Fibroblast of skin of scalp (primary cell): ENCODE data around the gene GPX1.
A peak's percentile ranks its signal among the peaks of the same experiment; 100 is the strongest.
"Not testable (repeated sequence)": the region's sequence is repeated elsewhere in the genome, so short reads cannot be mapped to it uniquely, and the experiment has no call there.

Source experiments
- DNase-seq: peaks from one replicate; pipeline ENCODE4 v3.0.0-alpha.2; 2013

GPX1 gene

GRCh38 chr3:49357443-49358216 lies 523 bp downstream of the GPX1 start:
- peak; percentile 93 for DNase-seq

- DNase-seq: not testable (repeated sequence)
Measured at GRCh38 chr3:49357095-49357442, 1.1 kb downstream of the GPX1 start.

GRCh38 chr3:49352890-49353421 lies 5.2 kb downstream of the GPX1 start:
- peak; percentile 14 for DNase-seq

GRCh38 chr3:49352281-49352680 lies 5.9 kb downstream of the GPX1 start:
- no peak for DNase-seq

GRCh38 chr3:49351521-49352011 lies 6.6 kb downstream of the GPX1 start:
- DNase-seq: peak; percentile 88

- no peak for DNase-seq
Measured at GRCh38 chr3:49349348-49350114, 8.6 kb downstream of the GPX1 start.

- DNase-seq: not testable (repeated sequence)
Measured at GRCh38 chr3:49348361-49348760, 9.8 kb downstream of the GPX1 start.

- peak; percentile 13 for DNase-seq
Measured at GRCh38 chr3:49346797-49347251, 11.3 kb downstream of the GPX1 start.

- DNase-seq: no peak
Measured at GRCh38 chr3:49343163-49343562, 15.0 kb downstream of the GPX1 start.

- no peak for DNase-seq
Measured at GRCh38 chr3:49341996-49342395, 16.2 kb downstream of the GPX1 start.

GRCh38 chr3:49339941-49340800 lies 18.0 kb downstream of the GPX1 start, which contains the start of gene USP4:
USP4 (minus strand) TSS chr3:49340053; CDS start chr3:49340024, 29 bp downstream.
- DNase-seq: peak; percentile 86

- DNase-seq: no peak
Measured at GRCh38 chr3:49339581-49339940, 18.6 kb downstream of the GPX1 start.

- no peak for DNase-seq
Measured at GRCh38 chr3:49333916-49334633, 24.1 kb downstream of the GPX1 start.

GRCh38 chr3:49333091-49333490 lies 25.1 kb downstream of the GPX1 start:
- DNase-seq: no peak

GRCh38 chr3:49329186-49329585 lies 29.0 kb downstream of the GPX1 start:
- DNase-seq: no peak

- not testable (repeated sequence) for DNase-seq
Measured at GRCh38 chr3:49328350-49328749, 29.8 kb downstream of the GPX1 start.

- DNase-seq: no peak
Measured at GRCh38 chr3:49327485-49327884, 30.7 kb downstream of the GPX1 start.

- DNase-seq: no peak
Measured at GRCh38 chr3:49324768-49325167, 33.4 kb downstream of the GPX1 start.

GRCh38 chr3:49316696-49317457 lies 41.3 kb downstream of the GPX1 start:
- DNase-seq: no peak

- peak; percentile 60 for DNase-seq
Measured at GRCh38 chr3:49313896-49314688, 44.1 kb downstream of the GPX1 start.
